ENCODE results near the gene PTTG1.

PTTG1 gene

DNA sequence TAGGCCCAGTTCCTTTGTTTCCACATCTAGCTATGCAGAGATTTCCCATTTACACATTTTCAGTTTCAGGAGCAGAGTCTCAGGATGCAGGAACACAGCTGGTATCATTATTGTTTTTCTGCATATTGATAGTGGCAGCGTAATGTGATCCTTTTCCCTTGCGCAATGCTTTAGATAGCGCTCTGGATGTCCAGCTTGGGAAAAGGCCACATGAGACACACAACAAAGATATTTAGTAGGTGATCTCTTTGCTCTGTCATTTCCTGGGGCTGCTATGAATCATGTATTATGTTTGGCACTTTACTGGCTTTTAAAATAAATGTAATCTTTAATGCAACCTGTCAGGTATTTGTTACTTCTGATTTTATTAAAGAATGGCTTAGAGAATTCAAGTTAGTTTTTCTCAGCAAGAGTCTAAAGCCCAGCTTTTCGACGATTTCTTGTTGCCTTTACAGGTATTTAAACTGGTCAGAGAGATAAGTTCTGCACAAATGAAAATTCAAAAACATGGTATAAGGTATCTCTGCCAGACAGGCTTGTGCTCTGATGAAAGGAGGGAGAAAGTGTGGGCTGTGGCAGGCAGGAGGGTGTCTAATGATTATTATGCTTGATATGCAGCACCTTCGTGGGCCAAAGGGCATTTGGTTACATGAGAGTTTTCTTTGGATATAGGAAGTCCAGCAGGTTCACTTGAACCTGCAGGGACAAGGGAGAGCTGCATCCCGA, 42.2 kb downstream of the PTTG1 start:
- Histone ChIP-seq H4K20me1 (ENCODE audit: insufficient read depth, low read length) (no peaks in the 10 kb centered on the region), H3K27ac (ENCODE audit: low read length) (no peak overlapping the region), H3K79me2 (ENCODE audit: low read length) (peaks cover 11% of the 10 kb centered on the region), H3K4me3 (ENCODE audit: low read length) (no peak overlapping the region), H3K36me3 (replicated peaks; ENCODE audit: low read depth, low read length) (no peaks in the 10 kb centered on the region), H3K9ac (ENCODE audit: low read length) (no peak overlapping the region), H3K4me2 (ENCODE audit: low read length) (peak overlapping the region; percentile 31; the same call in 1 of the 2 replicates), H3K9me3 (ENCODE audit: insufficient read depth, low read length) (no peaks in the 10 kb centered on the region), H3K27me3 (ENCODE audit: low read depth, low read length) (no peaks in the 10 kb centered on the region), H2AFZ (ENCODE audit: low read depth, low read length) (no peak overlapping the region), H3K4me1 (ENCODE audit: low read length) (peaks cover 50% of the 10 kb centered on the region)
- no peak for TF ChIP-seq EZH2phosphoT487 (IDR thresholded peaks at IDR 0.05; ENCODE audit: low read depth)
- TF ChIP-seq, protein P1, sequence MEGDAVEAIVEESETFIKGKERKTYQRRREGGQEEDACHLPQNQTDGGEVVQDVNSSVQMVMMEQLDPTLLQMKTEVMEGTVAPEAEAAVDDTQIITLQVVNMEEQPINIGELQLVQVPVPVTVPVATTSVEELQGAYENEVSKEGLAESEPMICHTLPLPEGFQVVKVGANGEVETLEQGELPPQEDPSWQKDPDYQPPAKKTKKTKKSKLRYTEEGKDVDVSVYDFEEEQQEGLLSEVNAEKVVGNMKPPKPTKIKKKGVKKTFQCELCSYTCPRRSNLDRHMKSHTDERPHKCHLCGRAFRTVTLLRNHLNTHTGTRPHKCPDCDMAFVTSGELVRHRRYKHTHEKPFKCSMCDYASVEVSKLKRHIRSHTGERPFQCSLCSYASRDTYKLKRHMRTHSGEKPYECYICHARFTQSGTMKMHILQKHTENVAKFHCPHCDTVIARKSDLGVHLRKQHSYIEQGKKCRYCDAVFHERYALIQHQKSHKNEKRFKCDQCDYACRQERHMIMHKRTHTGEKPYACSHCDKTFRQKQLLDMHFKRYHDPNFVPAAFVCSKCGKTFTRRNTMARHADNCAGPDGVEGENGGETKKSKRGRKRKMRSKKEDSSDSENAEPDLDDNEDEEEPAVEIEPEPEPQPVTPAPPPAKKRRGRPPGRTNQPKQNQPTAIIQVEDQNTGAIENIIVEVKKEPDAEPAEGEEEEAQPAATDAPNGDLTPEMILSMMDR (IDR thresholded peaks at IDR 0.05; ENCODE audit: low read depth, low read length) = no peak

DNA sequence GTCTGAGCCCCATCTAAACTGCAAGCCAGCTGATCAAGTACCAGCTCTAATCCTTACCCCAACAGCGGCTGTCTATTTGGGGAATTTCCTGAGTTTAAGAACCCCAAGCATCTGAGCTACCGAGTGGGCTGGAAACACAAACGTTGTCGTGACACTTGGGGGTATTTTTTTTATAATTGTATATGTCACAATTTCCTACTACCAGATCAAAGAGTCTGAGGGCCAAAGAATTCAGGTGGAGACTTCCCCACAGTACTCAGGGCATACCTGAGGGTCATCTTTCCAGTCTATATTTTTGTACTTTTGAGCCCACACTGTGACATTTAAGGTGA, 42.8 kb downstream of the PTTG1 start:
- Histone ChIP-seq H2AFZ (ENCODE audit: low read depth, low read length) (no peak overlapping the region), H3K9me3 (ENCODE audit: insufficient read depth, low read length) (no peaks in the 10 kb centered on the region), H3K9ac (ENCODE audit: low read length) (no peak overlapping the region), H3K4me3 (ENCODE audit: low read length) (no peak overlapping the region), H3K36me3 (replicated peaks; ENCODE audit: low read depth, low read length) (peaks cover 2% of the 10 kb centered on the region), H3K4me1 (ENCODE audit: low read length) (peaks cover 45% of the 10 kb centered on the region), H3K4me2 (ENCODE audit: low read length) (peak overlapping the region; percentile 31; the same call in 1 of the 2 replicates), H3K27ac (ENCODE audit: low read length) (no peak overlapping the region), H4K20me1 (ENCODE audit: insufficient read depth, low read length) (no peaks in the 10 kb centered on the region), H3K27me3 (ENCODE audit: low read depth, low read length) (no peaks in the 10 kb centered on the region), H3K79me2 (ENCODE audit: low read length) (peaks cover 17% of the 10 kb centered on the region)
- TF ChIP-seq, protein P1 (IDR thresholded peaks at IDR 0.05; ENCODE audit: low read depth, low read length) = no peak
- TF ChIP-seq EZH2phosphoT487 (IDR thresholded peaks at IDR 0.05; ENCODE audit: low read depth) = no peak

DNA sequence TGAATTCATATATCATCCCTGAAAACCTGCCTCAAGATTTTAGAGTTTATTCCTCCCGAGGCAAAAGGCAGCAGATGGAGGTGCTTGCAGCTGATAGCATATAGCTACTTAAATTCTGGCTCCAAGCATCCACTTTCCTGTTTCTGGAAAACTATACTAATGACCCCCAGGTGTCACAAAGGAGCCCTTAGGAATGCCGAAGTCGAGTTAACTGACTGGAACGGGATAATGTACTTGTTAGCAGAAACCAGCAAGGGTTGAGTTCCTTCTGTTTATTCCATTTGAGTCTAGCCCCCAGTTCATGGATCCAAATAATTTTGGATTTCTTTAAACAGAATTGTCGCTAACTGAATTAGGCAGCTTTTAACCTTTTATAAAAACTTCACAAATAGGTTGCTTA, 44.5 kb downstream of the PTTG1 start:
- no peak overlapping the region for H3K27ac ChIP-seq (ENCODE audit: low read length)

DNA sequence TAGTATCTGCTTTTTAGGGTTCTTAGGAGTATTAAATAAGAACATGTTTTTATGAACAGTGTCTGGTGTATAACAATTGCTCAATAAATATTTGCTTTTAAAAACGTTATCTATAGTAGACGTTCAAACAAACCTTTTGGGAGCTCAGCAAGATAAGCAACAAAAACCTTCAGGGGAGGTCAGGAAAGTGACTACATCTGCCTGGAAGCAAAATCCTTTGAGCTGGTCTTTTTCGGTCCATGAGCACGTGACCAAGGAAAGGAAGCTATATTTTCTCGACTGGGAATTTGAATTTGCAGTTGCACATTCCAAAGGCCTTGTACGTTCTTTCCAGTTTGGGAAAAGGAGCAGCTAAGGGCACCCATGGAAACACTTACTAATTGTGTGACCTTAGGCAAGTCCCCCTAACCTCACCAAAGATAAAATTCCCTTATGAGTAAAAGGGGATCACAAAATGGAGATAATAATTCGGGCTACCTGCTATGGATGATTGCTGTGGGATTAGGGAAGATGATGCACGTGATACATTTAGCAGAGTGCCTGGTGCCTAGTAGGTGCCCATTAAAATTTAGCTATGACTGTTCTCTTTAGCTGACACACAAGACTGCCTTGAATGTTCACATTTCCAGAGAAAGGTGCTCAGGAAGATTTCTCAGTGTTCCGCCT, 45.4 kb downstream of the PTTG1 start:
- H4K20me1 ChIP-seq (ENCODE audit: insufficient read depth, low read length) = peaks cover 21% of the 10 kb centered on the region
- peak overlapping the region; percentile 94 for H3K4me3 ChIP-seq (ENCODE audit: low read length)
- no peaks in the 10 kb centered on the region for H3K27me3 ChIP-seq (ENCODE audit: low read depth, low read length)
- H3K9me3 ChIP-seq (ENCODE audit: insufficient read depth, low read length) = no peaks in the 10 kb centered on the region
- H3K4me1 ChIP-seq (ENCODE audit: low read length) = peaks cover 60% of the 10 kb centered on the region
- no peak overlapping the region for H2AFZ ChIP-seq (ENCODE audit: low read depth, low read length)
- peak overlapping the region; percentile 82 for H3K4me2 ChIP-seq (ENCODE audit: low read length)
- peak overlapping the region; percentile 44; the same call in 1 of the 2 replicates for H3K9ac ChIP-seq (ENCODE audit: low read length)
- H3K27ac ChIP-seq (ENCODE audit: low read length) = peak overlapping the region; percentile 89
- TF ChIP-seq, protein P1 (IDR thresholded peaks at IDR 0.05; ENCODE audit: low read depth, low read length) = no peak
- TF ChIP-seq EZH2phosphoT487 (IDR thresholded peaks at IDR 0.05; ENCODE audit: low read depth) = no peak
- peaks cover 20% of the 10 kb centered on the region for H3K36me3 ChIP-seq (replicated peaks; ENCODE audit: low read depth, low read length)
- H3K79me2 ChIP-seq (ENCODE audit: low read length) = peaks cover 43% of the 10 kb centered on the region

More for the DNA sequence above, 44.5 kb downstream of the PTTG1 start:
- Histone ChIP-seq H3K4me1 (ENCODE audit: low read length) (peaks cover 54% of the 10 kb centered on the region), H4K20me1 (ENCODE audit: insufficient read depth, low read length) (peaks cover 12% of the 10 kb centered on the region), H3K9me3 (ENCODE audit: insufficient read depth, low read length) (no peaks in the 10 kb centered on the region), H3K27me3 (ENCODE audit: low read depth, low read length) (no peaks in the 10 kb centered on the region), H3K9ac (ENCODE audit: low read length) (no peak overlapping the region), H3K4me2 (ENCODE audit: low read length) (peak overlapping the region; percentile 82), H3K36me3 (replicated peaks; ENCODE audit: low read depth, low read length) (peaks cover 13% of the 10 kb centered on the region), H3K79me2 (ENCODE audit: low read length) (peaks cover 33% of the 10 kb centered on the region), H3K4me3 (ENCODE audit: low read length) (no peak overlapping the region), H2AFZ (ENCODE audit: low read depth, low read length) (no peak overlapping the region)
- TF ChIP-seq, protein P1 (IDR thresholded peaks at IDR 0.05; ENCODE audit: low read depth, low read length) = no peak
- TF ChIP-seq EZH2phosphoT487 (IDR thresholded peaks at IDR 0.05; ENCODE audit: low read depth) = no peak

Measured in OCI-LY3 (cell line).